DMS 273 treated with DMSO at 0.1 percent for 48 hours (cell line): ENCODE data around the gene SVEP1.
A peak's percentile ranks its signal among the peaks of the same experiment; 100 is the strongest.
"Not testable (repeated sequence)": the region's sequence is repeated elsewhere in the genome, so short reads cannot be mapped to it uniquely, and the experiment has no call there.

Experiments used
- DNase-seq: peaks from one replicate; lab custom pipeline; 2025; lab: John Stamatoyannopoulos, UW

SVEP1 gene

DNA sequence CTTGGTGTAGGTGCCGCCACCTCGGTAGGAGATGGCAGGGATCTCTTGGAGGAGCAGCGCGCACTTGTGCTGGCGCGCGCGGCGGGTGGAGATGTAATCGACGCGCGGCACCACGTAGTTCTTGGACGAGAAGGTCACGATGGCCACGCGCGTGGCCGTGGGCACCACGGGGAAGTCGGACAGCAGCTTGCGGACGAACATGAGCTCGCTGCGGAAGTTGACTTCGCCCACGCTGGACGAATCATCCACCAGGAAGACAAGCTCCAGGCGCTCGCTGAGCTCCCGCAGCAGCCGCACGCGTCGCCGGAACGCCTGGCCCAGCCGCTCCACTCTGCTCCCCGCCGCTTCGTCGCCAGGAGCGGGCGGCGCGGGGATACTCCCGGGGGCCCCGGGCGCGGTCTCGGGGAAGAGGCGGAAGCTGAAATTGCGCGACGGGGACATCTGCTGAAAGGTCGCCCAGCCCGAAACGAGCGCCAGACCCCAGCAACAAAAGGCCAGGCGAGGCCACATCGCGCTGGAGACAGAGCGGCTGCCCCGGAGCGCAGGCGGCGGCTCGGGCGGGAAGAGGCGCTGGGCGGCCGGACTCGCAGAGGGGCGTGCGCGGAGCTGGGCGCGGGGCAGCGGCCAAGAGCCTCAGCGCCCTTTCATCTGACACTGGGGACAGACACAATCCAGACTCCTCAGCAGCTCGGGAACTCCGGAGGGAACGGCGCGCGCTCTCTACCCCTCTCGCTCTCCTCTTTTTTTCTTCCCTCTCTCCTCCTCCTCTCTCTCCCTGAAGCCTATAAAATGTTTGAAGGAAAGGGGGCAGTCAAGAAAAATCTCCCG is at the start of gene SVEP1:
Gene SVEP1, minus strand, starts transcription at position 708 of the 828 bp plus-strand sequence. Its CDS starts 198 bp downstream, at position 510.
- peak; percentile 16 for DNase-seq

DNA sequence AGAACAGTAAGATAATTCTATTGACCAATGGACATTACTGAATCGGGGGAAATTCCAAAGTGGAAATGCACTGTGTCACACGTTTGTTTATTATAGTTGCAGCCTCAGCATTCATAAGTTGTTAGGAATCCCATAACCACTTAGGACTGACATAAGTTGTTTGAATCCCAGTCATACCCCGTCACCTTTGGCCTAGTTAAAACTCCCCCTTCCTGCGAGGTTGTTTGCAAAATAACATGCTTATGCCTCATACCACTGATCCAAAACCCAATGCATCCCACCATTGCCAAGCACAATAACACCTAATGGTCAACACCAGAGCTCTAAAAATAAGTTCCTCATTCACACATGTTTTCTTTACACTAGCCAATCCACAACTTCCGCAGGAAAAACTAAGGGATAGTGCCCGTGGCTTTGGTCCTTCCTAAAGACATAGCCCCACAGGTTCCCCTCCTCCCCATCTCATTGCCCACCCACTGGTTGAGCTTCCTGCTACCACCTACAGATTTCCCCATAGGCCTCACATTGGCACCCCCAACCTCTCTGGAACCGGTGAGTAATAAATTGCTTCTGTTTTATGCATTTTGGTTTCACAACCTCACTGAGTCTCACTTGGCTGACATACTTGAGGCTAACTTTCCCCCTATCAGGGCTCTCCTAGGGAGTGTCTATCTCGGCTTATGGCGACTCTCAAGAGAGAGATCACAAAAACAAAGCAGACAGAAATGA is 46.7 kb upstream of the SVEP1 start:
- DNase-seq: no peak

DNA sequence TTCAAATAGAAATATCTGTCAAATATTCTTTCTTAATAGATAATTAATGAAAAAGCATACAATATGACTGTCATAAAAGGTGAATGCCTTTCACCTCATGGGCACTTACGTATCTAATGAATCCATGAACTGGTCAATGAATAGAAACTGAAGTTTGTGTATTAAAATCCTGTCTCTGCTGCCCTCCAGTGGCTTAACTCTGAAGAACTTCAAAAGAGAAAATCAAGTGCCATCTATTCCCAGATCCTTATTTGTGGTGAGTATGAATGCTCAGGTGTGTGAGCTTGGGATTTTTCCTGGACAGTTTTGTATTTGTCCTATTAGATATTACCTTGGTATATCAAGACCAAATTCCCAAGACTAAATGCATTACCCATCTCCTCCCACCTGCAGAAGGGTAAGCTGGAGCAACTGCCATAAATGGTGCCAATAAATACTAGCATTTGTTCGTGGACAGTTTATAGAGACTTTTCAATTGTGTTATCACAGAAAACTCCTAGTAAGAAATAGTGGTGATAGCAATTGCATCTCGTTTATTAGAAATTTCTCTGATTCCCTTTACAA is 44.0 kb upstream of the SVEP1 start:
- peak; percentile 41 for DNase-seq

DNA sequence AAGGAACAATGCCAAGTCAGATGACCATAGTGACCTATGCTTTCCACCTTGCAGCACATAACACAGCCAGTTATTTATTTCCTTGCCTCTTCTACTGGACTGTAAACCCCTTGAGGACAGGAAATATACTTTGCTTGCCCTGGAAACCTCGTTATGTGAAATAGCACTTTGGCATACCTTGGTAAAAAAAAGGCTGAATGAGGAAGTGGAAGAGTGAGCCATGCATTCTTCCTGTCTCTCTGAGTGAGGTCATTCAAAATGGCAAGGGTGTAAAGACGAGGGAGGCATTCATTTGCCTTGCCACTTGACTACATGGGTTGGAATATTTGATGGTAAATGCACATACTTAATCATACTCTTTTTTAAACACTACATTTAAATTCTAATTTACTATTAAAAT is 42.8 kb upstream of the SVEP1 start:
- no peak for DNase-seq

DNA sequence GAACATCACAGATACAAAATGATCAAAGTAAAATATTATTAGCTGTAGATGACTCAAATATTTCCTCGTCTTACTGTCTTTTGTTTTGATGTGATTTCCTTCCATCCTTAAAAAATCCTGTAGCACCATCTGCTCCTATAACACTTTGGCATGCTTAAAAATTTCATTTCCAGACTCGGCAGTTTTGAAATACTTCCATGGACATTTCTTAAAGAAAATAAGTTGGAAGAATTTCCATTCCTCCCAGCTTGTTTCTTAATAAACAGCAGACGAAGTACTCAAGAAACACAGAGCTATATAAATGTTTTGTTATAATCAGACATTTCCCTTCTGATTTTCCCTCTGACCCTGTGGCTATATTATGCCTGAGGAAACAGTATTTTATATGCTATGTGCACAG is 41.2 kb upstream of the SVEP1 start:
- DNase-seq: no peak

DNA sequence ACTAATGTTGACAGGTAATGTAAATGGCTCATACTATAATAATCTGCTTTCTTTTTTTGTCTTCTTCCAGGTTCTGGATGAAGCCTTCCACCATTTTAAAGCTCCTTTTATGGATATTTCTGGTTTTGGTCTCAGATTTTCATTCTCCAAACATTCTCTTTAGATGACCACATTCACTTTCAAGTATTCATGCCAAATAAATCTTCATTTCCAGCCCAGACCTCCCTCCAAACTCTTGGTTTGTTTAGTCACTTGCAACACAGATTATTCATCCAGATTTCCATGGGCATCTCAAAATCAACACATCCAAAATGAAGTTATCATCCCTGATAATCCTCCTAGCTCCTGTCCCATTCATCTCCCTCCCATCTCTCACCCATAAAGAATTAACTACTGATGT is 40.3 kb upstream of the SVEP1 start:
- no peak for DNase-seq

DNA sequence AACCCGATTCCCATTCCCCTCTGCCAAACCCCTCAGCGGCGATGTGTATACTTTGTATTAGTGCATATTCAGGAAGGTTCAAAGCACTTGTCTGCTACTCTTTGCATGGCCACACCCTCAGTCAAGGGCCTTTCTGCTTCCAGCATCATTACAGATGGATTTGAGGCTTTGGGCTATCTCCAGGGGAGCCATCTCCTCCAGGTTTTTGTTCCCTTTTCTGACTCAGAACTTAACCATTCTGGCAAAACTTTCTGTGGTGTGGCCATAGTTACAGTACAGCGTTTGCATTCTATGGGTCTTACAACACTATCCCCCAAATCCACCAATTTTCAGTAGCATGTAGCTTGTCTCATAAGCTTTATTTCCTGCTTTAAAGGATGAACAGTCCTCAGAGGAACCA is 36.0 kb upstream of the SVEP1 start:
- no peak for DNase-seq

DNA sequence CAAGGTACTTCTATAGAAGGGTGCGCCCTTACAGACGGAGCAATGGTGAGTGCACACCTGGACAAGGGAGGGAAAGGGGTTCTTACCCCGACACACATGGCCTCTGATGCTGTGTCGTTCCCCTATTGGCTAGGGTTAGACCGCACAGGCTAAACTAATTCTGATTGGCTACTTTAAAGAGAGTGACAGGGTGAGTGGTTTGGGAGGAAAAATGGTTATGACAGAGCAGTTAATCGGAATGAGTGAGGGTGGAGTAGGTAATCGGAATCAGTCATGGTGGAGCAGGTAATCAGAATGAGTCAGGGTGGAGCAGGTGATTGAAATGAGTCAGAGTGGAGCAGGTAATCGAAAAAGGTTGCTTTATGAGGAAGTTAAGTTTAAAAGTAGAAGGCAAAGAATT is 35.0 kb upstream of the SVEP1 start:
- not testable (repeated sequence) for DNase-seq

DNA sequence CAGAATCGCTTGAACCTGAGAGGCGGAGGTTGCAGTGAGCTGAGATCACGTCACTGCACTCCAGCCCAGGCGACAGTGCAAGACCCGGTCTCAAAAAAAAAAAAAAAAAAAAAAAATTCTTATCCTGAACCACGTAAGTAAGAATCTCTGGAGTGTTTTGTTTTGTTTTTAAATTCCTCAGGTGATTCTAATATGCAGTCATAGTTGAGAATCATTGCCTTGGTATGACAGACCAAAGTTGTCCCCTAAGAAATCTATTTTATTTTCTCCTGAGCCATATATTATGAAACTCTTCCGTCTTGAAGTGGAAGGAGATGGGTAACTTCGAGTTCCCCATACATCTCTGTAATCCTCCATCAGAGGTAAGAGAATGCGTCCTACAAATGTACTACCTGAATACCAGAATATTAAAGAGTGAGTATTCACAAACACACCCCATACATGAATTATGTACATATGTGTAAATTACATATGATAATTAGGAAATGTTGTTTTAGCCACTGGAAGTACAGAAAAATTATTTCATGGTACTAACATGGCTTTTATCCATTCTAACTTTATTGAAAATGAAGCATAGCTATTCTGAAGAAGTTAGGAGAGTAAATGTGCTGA is 26.7 kb upstream of the SVEP1 start:
- no peak for DNase-seq

DNA sequence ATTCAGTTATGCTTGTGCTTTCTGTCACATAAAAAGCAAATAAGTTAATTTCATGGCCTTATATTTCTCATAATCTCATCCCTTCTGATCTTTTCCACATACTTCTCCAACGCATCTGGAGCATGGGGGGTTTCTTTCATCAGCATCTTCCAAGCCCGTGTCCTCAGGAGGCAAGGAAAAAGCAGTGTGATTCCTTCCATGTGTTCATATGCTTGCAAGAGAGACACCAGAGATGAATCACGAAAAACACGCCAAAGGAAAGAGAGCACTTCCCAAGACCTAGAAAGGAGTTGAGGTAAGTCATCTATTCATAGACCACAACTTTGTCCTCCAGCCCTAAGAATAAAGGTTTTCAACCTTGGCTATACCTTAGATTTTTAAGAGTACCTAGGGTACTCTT is 26.0 kb upstream of the SVEP1 start:
- DNase-seq: no peak

DNA sequence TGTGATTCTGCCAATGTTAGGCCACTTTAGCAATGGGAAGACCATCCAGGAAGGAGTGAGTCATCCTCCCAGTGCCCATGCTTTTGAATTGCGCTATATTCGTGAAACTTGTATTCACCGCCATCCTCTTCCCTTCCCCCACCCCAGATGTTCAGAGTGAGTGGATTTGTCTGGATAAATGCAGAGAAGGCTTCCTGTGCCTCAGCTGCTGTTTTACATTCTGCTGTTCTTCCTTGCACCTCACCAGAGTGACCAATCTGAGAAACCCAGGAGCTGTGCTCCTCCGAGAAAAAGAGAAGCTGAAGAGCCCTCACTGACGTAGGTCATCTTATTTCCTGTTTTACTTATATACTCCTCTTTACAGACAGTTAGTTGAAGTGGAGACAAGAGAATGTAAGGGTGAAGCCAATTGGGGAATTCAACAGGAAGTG is 24.6 kb upstream of the SVEP1 start:
- DNase-seq: no peak

DNA sequence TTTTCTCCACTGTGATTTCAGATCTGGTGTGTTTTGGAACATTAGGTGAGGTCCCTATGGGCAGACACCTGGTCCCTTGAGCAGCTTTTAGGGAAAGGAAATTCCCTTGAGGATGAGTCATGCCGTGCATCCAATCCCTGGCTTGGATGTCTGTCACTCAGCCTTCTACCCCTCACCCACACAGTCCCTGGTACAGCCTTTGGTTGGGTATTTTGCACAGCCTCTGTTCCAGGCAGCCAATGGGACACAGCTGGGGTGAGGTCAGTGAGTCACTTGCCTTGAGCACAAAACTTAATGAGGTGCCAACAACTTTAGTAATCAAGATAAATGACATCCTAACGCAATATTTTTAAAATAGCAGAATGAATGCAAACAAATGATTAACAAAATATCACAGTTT is 22.7 kb upstream of the SVEP1 start:
- DNase-seq: no peak

DNA sequence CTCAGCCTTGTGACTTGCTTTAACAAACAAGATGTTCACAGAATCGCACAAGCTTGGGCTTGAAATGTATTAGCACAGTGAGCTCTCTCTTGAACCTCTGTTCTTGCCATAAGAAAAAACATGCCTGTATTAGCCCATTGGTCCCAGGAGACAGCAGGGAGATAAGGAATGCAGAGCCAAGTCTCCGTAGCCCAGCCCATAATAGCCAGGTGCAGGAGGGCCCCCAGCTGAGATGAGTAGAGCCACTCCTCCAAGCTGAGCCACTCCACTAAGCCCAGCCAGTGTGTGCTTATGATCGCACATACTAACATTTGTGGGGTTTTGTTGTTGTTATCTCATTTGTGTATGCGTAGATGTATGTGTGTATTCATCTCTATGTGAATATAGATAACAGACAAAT is 21.6 kb upstream of the SVEP1 start:
- DNase-seq: peak; percentile 4

DNA sequence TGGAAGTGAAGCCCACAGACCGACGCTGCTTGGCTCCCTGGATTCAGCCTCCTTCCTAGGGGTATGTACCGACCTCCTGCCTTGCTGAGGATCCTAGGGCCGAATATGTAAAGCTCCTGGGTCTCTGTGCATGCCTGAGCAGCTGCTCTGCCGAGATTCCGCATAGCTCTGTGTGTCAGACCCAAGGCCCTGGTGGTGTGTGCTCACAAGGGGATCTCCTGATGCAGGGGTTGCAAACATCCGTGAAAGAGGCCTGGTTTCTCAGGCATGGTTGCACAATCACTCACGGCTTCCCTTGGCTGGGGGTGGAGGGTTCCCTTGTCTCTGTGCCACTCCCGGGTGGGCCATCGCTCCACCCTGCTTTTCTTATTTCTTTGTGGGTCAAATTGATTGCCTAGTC is 19.9 kb upstream of the SVEP1 start:
- no peak for DNase-seq

DNA sequence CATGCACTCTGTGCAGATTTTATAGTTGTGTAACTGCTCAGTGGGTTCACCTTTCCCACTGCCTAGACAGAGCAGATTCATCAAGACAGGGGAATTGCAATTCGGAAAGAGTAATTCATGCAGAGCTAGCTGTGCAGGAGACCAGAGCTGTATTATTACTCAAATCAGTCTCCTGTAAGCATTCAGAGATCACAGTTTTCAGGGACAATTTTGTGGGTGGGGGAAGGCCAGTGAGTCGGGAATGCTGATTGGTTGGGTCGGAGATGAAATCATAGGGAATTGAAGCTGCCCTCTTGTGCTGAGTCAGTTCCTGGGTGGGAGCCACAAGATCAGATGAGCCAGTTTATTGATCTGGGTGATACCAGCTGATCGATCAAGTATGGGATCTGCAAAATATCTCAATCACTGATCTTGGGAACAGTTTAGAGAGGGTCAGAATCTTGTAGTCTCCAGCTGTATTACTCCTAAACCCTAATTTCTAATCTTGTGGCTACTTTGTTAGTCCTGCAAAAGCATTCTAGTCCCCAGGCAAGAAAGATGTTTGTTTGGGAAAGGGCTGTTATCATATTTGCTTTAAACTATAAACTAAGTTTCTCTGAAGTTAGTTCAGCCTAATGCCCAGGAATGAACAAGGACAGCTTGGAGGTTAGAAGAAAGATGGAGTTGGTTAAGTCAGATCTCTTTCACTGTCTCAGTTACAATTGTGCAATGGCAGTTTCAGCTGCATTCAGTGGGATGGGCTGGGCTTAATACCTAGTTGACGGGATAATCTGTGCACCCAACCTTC is 12.7 kb upstream of the SVEP1 start:
- DNase-seq: no peak

DNA sequence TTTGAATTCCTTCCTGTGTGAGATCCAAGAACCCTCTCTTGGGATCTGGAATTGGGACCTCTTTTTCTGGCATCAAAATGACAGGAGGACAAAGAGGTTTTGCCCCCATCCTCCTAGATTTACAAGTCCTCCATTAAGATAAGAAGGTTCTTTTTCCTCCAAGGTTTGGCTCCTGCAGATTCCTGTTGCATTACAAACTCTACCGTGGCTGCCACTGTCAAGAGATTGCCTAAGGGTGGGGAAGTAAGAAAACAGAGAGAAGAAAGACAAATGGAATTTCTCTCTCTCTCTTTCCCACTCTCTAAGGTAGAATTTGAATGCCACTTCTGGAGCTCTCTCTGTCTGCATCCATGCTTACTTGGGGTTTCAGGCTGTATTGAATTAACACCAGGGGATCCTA is 12.0 kb upstream of the SVEP1 start:
- DNase-seq: no peak

DNA sequence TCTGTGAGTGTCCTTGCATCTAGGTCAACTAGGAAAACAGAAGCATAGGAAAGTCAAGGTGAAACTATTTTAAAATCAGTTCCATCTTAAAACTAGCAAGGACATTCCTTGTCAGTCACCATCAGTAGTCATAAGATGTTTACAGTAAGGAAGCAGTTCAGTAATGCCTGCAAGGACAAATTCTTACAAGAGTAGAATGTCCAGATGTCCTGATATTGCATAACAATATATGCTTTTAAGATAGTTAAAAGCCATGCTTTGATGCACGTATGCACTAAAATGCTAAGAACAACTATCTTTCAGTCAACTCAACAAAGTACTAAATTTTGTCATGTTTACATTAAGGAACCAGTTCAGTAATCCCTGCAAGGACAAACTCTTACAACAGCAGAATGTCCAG is 11.3 kb upstream of the SVEP1 start:
- DNase-seq: no peak

DNA sequence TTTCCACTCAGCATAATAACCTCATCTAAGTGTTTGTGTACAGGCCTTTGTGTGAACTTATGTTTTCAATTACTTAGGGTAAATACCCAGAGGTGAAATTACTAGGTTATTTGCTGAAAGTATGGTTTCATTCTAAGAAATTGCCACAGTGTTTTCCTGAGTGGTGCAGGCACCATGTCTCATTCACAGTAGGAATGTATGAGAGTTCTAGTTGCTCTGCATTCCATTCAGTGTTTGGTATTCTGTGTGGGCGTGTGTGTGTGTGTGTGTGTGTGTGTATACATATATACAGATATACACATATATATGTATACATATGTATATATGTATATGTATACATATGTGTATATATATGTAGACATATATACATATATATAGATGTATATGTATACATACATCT is 8.8 kb upstream of the SVEP1 start:
- DNase-seq: no peak

DNA sequence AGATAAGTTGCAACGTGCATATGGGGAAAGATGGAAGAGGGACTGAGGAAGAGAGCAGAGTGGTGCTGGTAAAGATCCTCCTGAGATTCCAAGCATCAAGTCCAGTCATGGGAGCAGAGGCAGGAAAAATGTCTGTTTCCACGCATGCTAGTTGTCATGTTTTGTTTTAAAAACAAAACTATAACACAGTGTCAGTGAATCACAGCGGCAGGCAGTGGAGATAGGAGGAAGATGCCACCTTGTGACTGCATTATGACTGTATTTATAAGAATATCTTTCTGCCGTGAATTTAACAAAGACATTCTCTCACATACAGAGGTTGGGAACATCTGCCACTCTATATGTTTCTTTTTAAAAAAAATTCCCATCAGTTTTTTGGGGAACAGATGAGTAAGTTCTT is 3.7 kb upstream of the SVEP1 start:
- DNase-seq: no peak

DNA sequence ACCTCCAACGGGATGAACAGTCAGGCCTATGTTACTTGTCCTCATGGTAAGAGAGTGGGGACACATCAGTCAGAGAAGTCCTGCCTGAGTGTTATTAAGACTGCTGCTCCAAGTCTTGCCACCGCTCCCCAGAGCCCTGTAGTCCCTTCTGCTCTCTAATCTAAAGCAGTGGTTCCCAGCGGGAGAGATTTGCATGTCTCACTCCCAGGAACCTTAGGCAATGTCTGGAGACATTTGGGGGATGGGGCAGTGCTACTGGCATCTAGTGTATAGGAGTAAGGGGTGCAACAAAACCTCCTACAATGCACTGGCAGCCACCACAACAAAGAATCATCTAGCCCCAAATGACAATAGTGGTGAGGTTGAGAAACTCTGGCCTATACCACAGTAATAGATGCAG is 2.6 kb upstream of the SVEP1 start:
- no peak for DNase-seq

DNA sequence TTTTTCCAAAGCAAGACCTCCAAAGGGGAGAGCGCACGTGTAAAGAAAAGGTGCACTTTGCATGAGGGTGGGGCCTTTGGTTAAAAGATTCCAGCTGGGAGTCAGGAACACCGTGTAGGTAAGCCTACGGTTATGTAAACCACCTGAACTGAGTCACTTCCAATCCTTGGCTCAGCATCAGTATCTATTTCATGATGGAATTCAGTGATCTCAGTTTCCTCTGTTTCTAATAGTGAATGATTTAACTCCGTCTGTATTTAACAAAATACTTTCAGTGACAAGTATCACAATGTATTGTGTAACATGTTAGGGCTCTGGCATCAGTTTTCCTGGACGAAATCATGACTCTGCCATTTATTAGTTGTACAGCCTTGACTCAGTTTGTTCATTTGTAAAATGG is 1.3 kb upstream of the SVEP1 start:
- DNase-seq: no peak

DNA sequence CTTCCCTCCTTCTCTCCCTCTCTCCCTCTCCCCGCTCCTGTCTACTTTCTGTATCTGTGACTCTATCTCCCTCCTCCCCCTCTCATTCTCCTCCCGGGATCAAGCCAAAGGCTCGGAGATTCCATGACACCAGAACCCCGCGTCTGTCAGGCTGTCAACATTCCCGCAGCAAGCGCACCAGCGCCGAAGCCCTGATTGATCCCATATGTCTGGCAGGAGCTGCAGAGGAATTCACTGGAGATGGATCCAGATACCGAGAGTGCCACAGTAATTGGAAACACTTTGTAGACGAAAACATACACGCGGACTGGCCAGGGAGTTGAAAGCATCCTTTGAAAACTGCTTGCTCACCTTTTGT is 300 bp upstream of the SVEP1 start:
- no peak for DNase-seq
